ENCODE data around the gene SLIT3.

DNA sequence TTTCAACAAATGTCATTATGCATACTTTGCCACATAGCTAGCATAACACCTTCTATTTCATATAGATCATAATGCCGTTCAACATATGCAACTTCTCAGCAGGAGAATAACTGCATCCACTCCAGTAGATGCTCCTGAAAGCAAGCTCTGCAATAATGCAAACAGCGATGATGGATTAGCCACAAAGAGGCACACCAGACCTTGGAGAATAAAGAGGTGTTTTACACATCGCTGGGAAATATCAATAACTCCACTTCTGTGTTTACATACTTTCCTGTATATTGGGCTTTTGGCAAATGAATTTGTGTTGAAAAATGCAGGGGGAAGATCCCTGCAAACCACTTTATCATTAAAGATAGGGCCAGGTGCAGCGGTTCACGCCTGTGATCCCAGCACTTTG lies 450.3 kb downstream of the SLIT3 start:
- TF ChIP-seq, protein P1, sequence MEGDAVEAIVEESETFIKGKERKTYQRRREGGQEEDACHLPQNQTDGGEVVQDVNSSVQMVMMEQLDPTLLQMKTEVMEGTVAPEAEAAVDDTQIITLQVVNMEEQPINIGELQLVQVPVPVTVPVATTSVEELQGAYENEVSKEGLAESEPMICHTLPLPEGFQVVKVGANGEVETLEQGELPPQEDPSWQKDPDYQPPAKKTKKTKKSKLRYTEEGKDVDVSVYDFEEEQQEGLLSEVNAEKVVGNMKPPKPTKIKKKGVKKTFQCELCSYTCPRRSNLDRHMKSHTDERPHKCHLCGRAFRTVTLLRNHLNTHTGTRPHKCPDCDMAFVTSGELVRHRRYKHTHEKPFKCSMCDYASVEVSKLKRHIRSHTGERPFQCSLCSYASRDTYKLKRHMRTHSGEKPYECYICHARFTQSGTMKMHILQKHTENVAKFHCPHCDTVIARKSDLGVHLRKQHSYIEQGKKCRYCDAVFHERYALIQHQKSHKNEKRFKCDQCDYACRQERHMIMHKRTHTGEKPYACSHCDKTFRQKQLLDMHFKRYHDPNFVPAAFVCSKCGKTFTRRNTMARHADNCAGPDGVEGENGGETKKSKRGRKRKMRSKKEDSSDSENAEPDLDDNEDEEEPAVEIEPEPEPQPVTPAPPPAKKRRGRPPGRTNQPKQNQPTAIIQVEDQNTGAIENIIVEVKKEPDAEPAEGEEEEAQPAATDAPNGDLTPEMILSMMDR (IDR thresholded peaks at IDR 0.05) = no peak
- TF ChIP-seq POLR2A (IDR thresholded peaks at IDR 0.05) = no peak
